K562 treated with DMSO at 1 percent for 12 hours (cell line): ENCODE measurements around the gene ZGPAT. TPM values are rescaled to one million over a fixed set of nuclear protein-coding genes. Genes with fewer than 3 reads are reported as not detected.

ENCODE experiments used
- total RNA-seq: library from RNA; unstranded; fragments of 300-600 nt; gene quantifications from 2 replicates; pipeline ENCODE4 v1.2.3, GENCODE V29; 2022; ENCODE audit not compliant: insufficient read depth

Gene ZGPAT
- 10.2 and 14.4 TPM in 2 replicates for total RNA-seq

GRCh38 chr20:63707558-63708300 lies at the start of gene ZGPAT, which contains the start of gene ARFRP1:
TSS of gene ZGPAT (plus strand) at chr20:63708039. CDS start at chr20:63708581, 542 bp downstream.
TSS of gene ARFRP1 (minus strand) at chr20:63707976. CDS start at chr20:63707091, 885 bp downstream.

GRCh38 chr20:63696628-63697356 lies 11.0 kb upstream of the ZGPAT start, which contains the start of gene TNFRSF6B:
TSS of gene TNFRSF6B (plus strand) at chr20:63696652. CDS start at chr20:63696768, 116 bp downstream.

GRCh38 chr20:63735859-63736718 lies 28.2 kb downstream of the ZGPAT start, which contains the start of gene LIME1:
TSS of gene LIME1 (plus strand) at chr20:63736664. CDS start at chr20:63737550, 886 bp downstream.

GRCh38 chr20:63739130-63740069 lies 31.6 kb downstream of the ZGPAT start, which contains the start of gene SLC2A4RG:
TSS of gene SLC2A4RG (plus strand) at chr20:63739776. CDS start at chr20:63739913, 137 bp downstream.

Other genes with a start within 250 kb of the ZGPAT start
- gene KCNQ2, start 235.4 kb upstream of the ZGPAT start, total RNA-seq = not detected in 2 replicates
- gene EEF1A2, start 209.0 kb upstream of the ZGPAT start, total RNA-seq = 52.9 and 73.8 TPM in 2 replicates
- gene PPDPF, start 187.3 kb upstream of the ZGPAT start, total RNA-seq = 155 and 180 TPM in 2 replicates
- not detected in 2 replicates for gene PTK6, start 170.7 kb upstream of the ZGPAT start, total RNA-seq
- not detected in 2 replicates for gene SRMS, start 160.3 kb upstream of the ZGPAT start, total RNA-seq
- 0.52 TPM in 1 of 2 replicates, not detected in the other for gene FNDC11, start 153.9 kb upstream of the ZGPAT start, total RNA-seq
- gene HELZ2, start 133.8 kb upstream of the ZGPAT start, total RNA-seq = 14.7 and 45.5 TPM in 2 replicates
- gene GMEB2, start 80.9 kb upstream of the ZGPAT start, total RNA-seq = 5.8 and 9.2 TPM in 2 replicates
- 9.1 and 10.9 TPM in 2 replicates for gene STMN3, start 54.6 kb upstream of the ZGPAT start, total RNA-seq
- gene RTEL1, start 49.7 kb upstream of the ZGPAT start, total RNA-seq = 6.1 and 8.8 TPM in 2 replicates
- 2.3 and 2.9 TPM in 2 replicates for gene TNFRSF6B, start 11.4 kb upstream of the ZGPAT start, total RNA-seq
- gene ARFRP1, start 63 bp upstream of the ZGPAT start, total RNA-seq = 28.6 and 32.5 TPM in 2 replicates
- gene LIME1, start 28.6 kb downstream of the ZGPAT start, total RNA-seq = 14.9 and 18.6 TPM in 2 replicates
- 43.8 and 55.1 TPM in 2 replicates for gene SLC2A4RG, start 31.7 kb downstream of the ZGPAT start, total RNA-seq
- gene ZBTB46, start 123.2 kb downstream of the ZGPAT start, total RNA-seq = 1.8 and 3.3 TPM in 2 replicates
- 6.2 and 7.0 TPM in 2 replicates for gene ABHD16B, start 153.5 kb downstream of the ZGPAT start, total RNA-seq
- 62.8 and 93.1 TPM in 2 replicates for gene TPD52L2, start 157.2 kb downstream of the ZGPAT start, total RNA-seq
- gene DNAJC5, start 187.1 kb downstream of the ZGPAT start, total RNA-seq = 26.3 and 48.9 TPM in 2 replicates
- gene UCKL1, start 248.4 kb downstream of the ZGPAT start, total RNA-seq = 35.1 and 41.2 TPM in 2 replicates